ENCODE measurements around the gene ACY1. TPM values are rescaled to one million over a fixed set of nuclear protein-coding genes. Genes with fewer than 3 reads are reported as not detected.
A peak's percentile ranks its signal among the peaks of the same experiment; 100 is the strongest.

The ACY1 gene
- total and polyA plus RNA-seq, 12 donors: 18.7 to 45.6 (median 25.0) TPM

GRCh38 chr3:52026041-52026440, 42.7 kb downstream of the ACY1 start:
- ATAC-seq: peak in 2 of 8 donors; percentile 5 to 11
- Histone ChIP-seq H3K27ac (peak overlapping the region; percentile 19 to 97 (median 92)), H3K27me3 (no peaks in the 10 kb centered on the region), H3K9me3 (no peaks in the 10 kb centered on the region), H3K4me3 (no peak overlapping the region), H3K36me3 (no peaks in the 10 kb centered on the region), H3K4me1 (peaks cover 40 to 79% (median 68%) of the 10 kb centered on the region in 9 donors)
- DNase-seq: peak in 1 of 2 donors; percentile 14
- intact Hi-C loops (cut with DNase I): no loop called here
- 38 to 43% methylated on average over 4 of the region's 4 CpGs for WGBS, 2 donors
- TF ChIP-seq CTCF (IDR thresholded peaks at IDR 0.05): no peak

- H3K27me3 ChIP-seq: no peaks in the 10 kb centered on the region
- intact Hi-C loops (cut with DNase I): no loop called here
- no peaks in the 10 kb centered on the region for H3K9me3 ChIP-seq
- DNase-seq (peak; percentile 67 to 83), ATAC-seq (peak; percentile 48 to 87 (median 76))
- peaks cover 18 to 64% (median 44%) of the 10 kb centered on the region in 9 donors for H3K4me1 ChIP-seq
- H3K27ac ChIP-seq: peak overlapping the region; percentile 40 to 88 (median 77)
- WGBS, 2 donors: 52 to 60% methylated on average over 12 of the region's 12 CpGs
- no peaks in the 10 kb centered on the region for H3K36me3 ChIP-seq
- H3K4me3 ChIP-seq: no peak overlapping the region
- no peak for TF ChIP-seq CTCF (IDR thresholded peaks at IDR 0.05)
These were observed 45.2 kb downstream of the ACY1 start for GRCh38 chr3:52028572-52028971.

- Histone ChIP-seq H3K27ac (peak overlapping the region in 9 of 10 donors; percentile 58 to 88 (median 75)), H3K4me1 (peaks cover 13 to 59% (median 41%) of the 10 kb centered on the region in 9 donors), H3K4me3 (no peak overlapping the region), H3K9me3 (no peaks in the 10 kb centered on the region), H3K36me3 (no peaks in the 10 kb centered on the region), H3K27me3 (no peaks in the 10 kb centered on the region)
- DNase-seq (no peak), ATAC-seq (peak in 5 of 8 donors; percentile 6 to 51 (median 18))
- TF ChIP-seq CTCF (IDR thresholded peaks at IDR 0.05): no peak
- WGBS, 2 donors: 55 to 64% methylated on average over 9 of the region's 9 CpGs
- intact Hi-C loops (cut with DNase I): no loop called here
These were observed 45.7 kb downstream of the ACY1 start for GRCh38 chr3:52029053-52029452.

- TF ChIP-seq CTCF (IDR thresholded peaks at IDR 0.05): no peak
- ATAC-seq (no peak), DNase-seq (no peak)
- Histone ChIP-seq H3K27me3 (no peaks in the 10 kb centered on the region), H3K36me3 (no peaks in the 10 kb centered on the region), H3K4me1 (peaks cover 8 to 54% (median 36%) of the 10 kb centered on the region in 9 donors), H3K4me3 (no peak overlapping the region), H3K27ac (peak overlapping the region in 8 of 10 donors; percentile 58 to 88 (median 77)), H3K9me3 (no peaks in the 10 kb centered on the region)
- intact Hi-C loops (cut with DNase I): no loop called here
- 90 to 93% methylated on average over 10 of the region's 10 CpGs for WGBS, 2 donors
These were observed 46.2 kb downstream of the ACY1 start for GRCh38 chr3:52029535-52029934.
